Neuron (in vitro differentiated cells): ENCODE data around the gene AP4E1.

Source experiments
- H2AFZ ChIP-seq: one replicate; pipeline ENCODE4 v1.6.1; 2013; ENCODE audit warnings: low read depth, mild to moderate bottlenecking, inconsistent platforms, low read length, moderate library complexity
- H3K27me3 ChIP-seq: one replicate; pipeline ENCODE4 v1.6.1; 2013; ENCODE audit warnings: low read length; ENCODE audit not compliant: insufficient read depth
- H3K36me3 ChIP-seq: one replicate; pipeline ENCODE4 v1.6.1; 2013; ENCODE audit warnings: low read length; ENCODE audit not compliant: insufficient read depth
- H3K4me1 ChIP-seq: one replicate; pipeline ENCODE4 v1.6.1; 2013; ENCODE audit warnings: low read length; ENCODE audit not compliant: insufficient read depth
- H3K4me3 ChIP-seq: 2 replicates; pipeline ENCODE4 v1.5.1; 2013; ENCODE audit warnings: mild to moderate bottlenecking, low read length, moderate library complexity
- H3K9me3 ChIP-seq: one replicate; pipeline ENCODE4 v1.6.1; 2013; ENCODE audit warnings: low read length

Gene AP4E1

DNA sequence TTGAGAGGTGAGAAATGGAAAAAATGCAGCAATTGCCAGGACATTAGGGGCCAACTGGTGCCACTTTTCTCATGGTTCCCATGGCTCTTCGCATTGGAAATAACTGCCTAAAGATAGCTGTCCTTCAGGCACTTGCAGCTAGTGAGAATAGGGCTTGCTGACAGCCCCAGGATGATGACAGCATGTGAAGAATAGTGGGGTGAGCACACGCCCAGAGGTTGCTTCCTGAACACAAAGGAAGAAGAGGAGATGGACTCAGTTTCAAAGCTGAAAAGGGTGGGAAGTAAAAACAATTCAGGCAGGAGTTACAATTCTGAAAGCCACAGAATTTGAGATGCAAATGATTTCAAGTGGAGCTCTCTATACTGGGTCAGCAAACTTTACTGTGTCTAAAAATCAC lies 140.6 kb downstream of the AP4E1 start:
- no peaks in the 10 kb centered on the region for H3K9me3 ChIP-seq
- no peaks in the 10 kb centered on the region for H3K36me3 ChIP-seq
- H2AFZ ChIP-seq: no peak overlapping the region
- H3K27me3 ChIP-seq: no peaks in the 10 kb centered on the region
- H3K4me3 ChIP-seq: no peak overlapping the region
- peaks cover 4% of the 10 kb centered on the region for H3K4me1 ChIP-seq

GRCh38 chr15:51051776-51052175 lies 143.3 kb downstream of the AP4E1 start:
- no peaks in the 10 kb centered on the region for H3K27me3 ChIP-seq
- no peak overlapping the region for H3K4me3 ChIP-seq
- H3K4me1 ChIP-seq: peaks cover 4% of the 10 kb centered on the region
- no peaks in the 10 kb centered on the region for H3K9me3 ChIP-seq
- no peak overlapping the region for H2AFZ ChIP-seq
- H3K36me3 ChIP-seq: no peaks in the 10 kb centered on the region

GRCh38 chr15:51053571-51053970 lies 145.1 kb downstream of the AP4E1 start:
- no peaks in the 10 kb centered on the region for H3K36me3 ChIP-seq

DNA sequence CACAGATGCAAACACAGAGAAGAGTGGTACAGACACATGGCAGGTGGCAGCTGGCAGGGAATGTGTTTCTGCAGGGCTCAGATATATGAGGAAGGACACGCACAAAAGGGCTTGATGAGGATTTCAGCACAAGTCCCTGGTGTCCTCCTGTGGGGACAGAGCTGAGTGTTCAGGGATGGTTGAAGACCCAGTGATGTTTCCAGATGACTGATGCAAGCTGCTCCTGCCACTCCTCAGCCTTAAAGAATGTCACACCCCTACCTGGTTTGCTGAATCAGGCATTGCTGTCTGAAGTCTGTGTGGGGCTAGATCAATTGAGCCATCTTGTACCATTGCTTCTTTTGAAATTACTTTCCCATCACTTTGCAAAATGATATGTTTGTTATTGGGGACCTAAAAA lies 146.1 kb downstream of the AP4E1 start:
- no peaks in the 10 kb centered on the region for H3K27me3 ChIP-seq
- no peak overlapping the region for H3K4me3 ChIP-seq
- no peaks in the 10 kb centered on the region for H3K36me3 ChIP-seq
- no peak overlapping the region for H2AFZ ChIP-seq
- peaks cover 2% of the 10 kb centered on the region for H3K9me3 ChIP-seq
- peaks cover 3% of the 10 kb centered on the region for H3K4me1 ChIP-seq

More at GRCh38 chr15:51053571-51053970, 145.1 kb downstream of the AP4E1 start:
- Histone ChIP-seq H3K9me3 (peaks cover 2% of the 10 kb centered on the region), H3K27me3 (no peaks in the 10 kb centered on the region), H3K4me1 (peaks cover 4% of the 10 kb centered on the region), H3K4me3 (no peak overlapping the region), H2AFZ (no peak overlapping the region)
